K562 (cell line): Measurements from ENCODE around the gene WBP1L. TPM values are rescaled to one million over a fixed set of nuclear protein-coding genes. Genes with fewer than 3 reads are reported as not detected.

Source experiments
- C11orf30 ChIP-seq: fragments of 450-650 bp; IDR thresholded peaks from 2 replicates; pipeline ENCODE4 v1.6.1; 2016; ENCODE audit warnings: low read depth, mild to moderate bottlenecking
- ETV5 ChIP-seq: sonication (generic); formaldehyde crosslinking; IDR thresholded peaks from 2 replicates; pipeline ENCODE4 v1.4.0; 2020; ENCODE audit warnings: low read depth, mild to moderate bottlenecking, missing genetic modification reagents
- FIP1L1 ChIP-seq: fragments of 200-400 bp; formaldehyde crosslinking; IDR thresholded peaks from 2 replicates; pipeline ENCODE4 v1.6.1; 2018; ENCODE audit warnings: mild to moderate bottlenecking, low read depth, low read length; ENCODE audit not compliant: poor library complexity, severe bottlenecking
- GABPA ChIP-seq: fragments of 200-800 bp; sonication (Bioruptor generic); conservative IDR thresholded peaks from 2 replicates; pipeline ENCODE4 v1.6.1; 2016; ENCODE audit warnings: low read depth, missing genetic modification characterization, missing compliant biosample characterization
- OTX1 ChIP-seq: fragments of 450-650 bp; formaldehyde crosslinking; IDR thresholded peaks from 2 replicates; pipeline ENCODE4 v1.4.0; 2022; ENCODE audit warnings: mild to moderate bottlenecking
- RBM34 ChIP-seq: fragments of 200-400 bp; formaldehyde crosslinking; IDR thresholded peaks from 2 replicates; pipeline ENCODE4 v1.6.1; 2018; ENCODE audit warnings: low read length, borderline replicate concordance; ENCODE audit not compliant: insufficient read depth
- SLC30A9 ChIP-seq: fragments of 250-450 bp; sonication (Bioruptor Pico); IDR thresholded peaks from 2 replicates; pipeline ENCODE4 v1.8.0; 2022; ENCODE audit warnings: mild to moderate bottlenecking, moderate library complexity
- USF1 ChIP-seq: sonication (generic); formaldehyde crosslinking; IDR thresholded peaks from 2 replicates; pipeline ENCODE4 v1.9.0; 2022; ENCODE audit warnings: mild to moderate bottlenecking, missing genetic modification reagents
- ZNF143 ChIP-seq: sonication (generic); formaldehyde crosslinking; IDR thresholded peaks from 2 replicates; pipeline ENCODE4 v1.9.0; 2022; ENCODE audit warnings: mild to moderate bottlenecking, missing genetic modification reagents
- ZNF316 ChIP-seq: fragments of 450-650 bp; IDR thresholded peaks from 2 replicates; pipeline ENCODE4 v1.6.1; 2016
- ZNF41 ChIP-seq: fragments of 250-450 bp; sonication (Bioruptor Pico); conservative IDR thresholded peaks from 2 replicates; pipeline ENCODE4 v1.4.0; 2020; ENCODE audit warnings: mild to moderate bottlenecking
- ZNF780A ChIP-seq: fragments of 250-450 bp; sonication (Bioruptor Pico); IDR thresholded peaks from 2 replicates; pipeline ENCODE4 v1.5.0; 2021; ENCODE audit warnings: mild to moderate bottlenecking
- polyA plus RNA-seq, 8 experiments: library from polyadenylated mRNA; depleted of rRNA in 4 of 8; stranded (reverse) in 5 of 8; unstranded in 3 of 8; fragments of >200 nt; fragmentation: Nextera tagmentation in 2 of 8; fragmentation: Illumina TruSeq in 1 of 8; extraction: Ambion mirVana in 2 of 8; extraction: Trizol in 1 of 8; gene quantifications; 2 replicates each; pipeline versions ENCODE4 v1.2.1 to v1.2.3, GENCODE V29; 2011 to 2014; ENCODE audit warnings: inconsistent platforms in 1 of 8, missing spikeins in 1 of 8
- total RNA-seq, 7 experiments: library from RNA; depleted of rRNA in 6 of 7; stranded (reverse); fragments of >200 nt in 6 of 7; fragmentation: Illumina TruSeq in 2 of 7; extraction: Trizol in 2 of 7; gene quantifications; 2 replicates each; pipeline versions ENCODE4 v1.2.1 to v1.2.3, GENCODE V29; 2011 to 2021; ENCODE audit warnings: low replicate concordance in 1 of 7
- TF ChIP-seq, protein P1 (sequence below): fragments of 450-650 bp; formaldehyde crosslinking; IDR thresholded peaks from 2 replicates; pipeline ENCODE4 v1.4.0; 2020; ENCODE audit warnings: mild to moderate bottlenecking, mixed read lengths
- TF ChIP-seq, protein P2 (sequence below), 3 experiments: fragments of 200-800 bp in 1 of 3; sonication (Bioruptor generic) in 1 of 3; sonication (generic) in 1 of 3; formaldehyde crosslinking in 1 of 3; IDR thresholded peaks; 2 replicates each; pipeline versions ENCODE4 v1.6.1 to v1.8.0; 2016 to 2022; ENCODE audit warnings: mild to moderate bottlenecking in 2 of 3, missing compliant biosample characterization in 2 of 3, missing genetic modification characterization in 2 of 3, missing genetic modification reagents in 1 of 3

Gene WBP1L
- total and polyA plus RNA-seq, 9 of the 15 experiments (the other 6 are each of a cell fraction or from before 2014, with no cell fraction given): 3.2 to 14.4 (median 11.3) TPM

DNA sequence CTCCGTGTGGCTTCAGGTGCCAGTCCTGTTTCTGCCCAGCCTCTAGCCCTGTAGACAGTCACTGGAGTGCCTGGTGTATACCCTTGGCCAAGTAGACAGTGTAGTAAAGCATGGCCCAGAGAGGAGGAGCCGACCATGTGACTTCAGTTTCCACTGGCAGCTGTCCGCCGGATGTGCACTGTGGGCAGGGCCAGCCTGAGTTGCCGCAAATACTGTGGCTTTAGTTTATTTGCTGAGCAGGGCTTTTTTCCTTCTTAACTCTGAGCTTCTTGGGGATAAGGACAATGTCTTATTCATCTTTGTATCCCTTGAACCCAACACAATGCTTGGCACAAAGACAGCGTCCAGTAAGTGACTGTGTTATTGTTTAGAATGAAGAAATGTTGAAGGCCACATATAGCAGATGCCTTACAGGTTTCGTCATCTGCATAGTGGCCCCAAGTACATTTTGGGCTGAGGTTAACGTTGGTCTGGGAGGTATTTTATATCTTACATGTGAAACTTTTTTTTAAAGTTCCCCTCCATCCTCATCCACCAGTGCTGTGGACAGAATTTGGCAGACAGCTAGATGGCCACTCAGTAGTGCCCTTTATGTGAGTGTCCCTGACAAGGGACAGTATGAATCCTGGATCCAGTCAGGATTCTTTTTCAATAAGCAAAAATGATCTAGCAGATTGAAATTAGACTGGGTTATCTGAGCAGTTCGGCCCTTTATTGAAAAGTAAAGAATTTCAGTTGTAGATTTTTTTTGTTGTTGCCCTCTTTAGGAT, 52.8 kb downstream of the WBP1L start (continued):
- peak; percentile 35; the same call in 1 of the 2 replicates for TF ChIP-seq USF1 (CRISPR knock-in tag)
- no peak for TF ChIP-seq RBM34
- TF ChIP-seq ZNF316: peak; percentile 81
- no peak for TF ChIP-seq ZNF143 (CRISPR knock-in tag)
- no peak for TF ChIP-seq ZNF41 (CRISPR knock-in tag)
- TF ChIP-seq OTX1 (CRISPR knock-in tag): no peak
- TF ChIP-seq, protein P1, sequence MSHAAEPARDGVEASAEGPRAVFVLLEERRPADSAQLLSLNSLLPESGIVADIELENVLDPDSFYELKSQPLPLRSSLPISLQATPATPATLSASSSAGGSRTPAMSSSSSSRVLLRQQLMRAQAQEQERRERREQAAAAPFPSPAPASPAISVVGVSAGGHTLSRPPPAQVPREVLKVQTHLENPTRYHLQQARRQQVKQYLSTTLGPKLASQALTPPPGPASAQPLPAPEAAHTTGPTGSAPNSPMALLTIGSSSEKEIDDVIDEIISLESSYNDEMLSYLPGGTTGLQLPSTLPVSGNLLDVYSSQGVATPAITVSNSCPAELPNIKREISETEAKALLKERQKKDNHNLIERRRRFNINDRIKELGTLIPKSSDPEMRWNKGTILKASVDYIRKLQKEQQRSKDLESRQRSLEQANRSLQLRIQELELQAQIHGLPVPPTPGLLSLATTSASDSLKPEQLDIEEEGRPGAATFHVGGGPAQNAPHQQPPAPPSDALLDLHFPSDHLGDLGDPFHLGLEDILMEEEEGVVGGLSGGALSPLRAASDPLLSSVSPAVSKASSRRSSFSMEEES: peak; percentile 26
- TF ChIP-seq SLC30A9 (CRISPR knock-in tag): no peak
- TF ChIP-seq, protein P2, sequence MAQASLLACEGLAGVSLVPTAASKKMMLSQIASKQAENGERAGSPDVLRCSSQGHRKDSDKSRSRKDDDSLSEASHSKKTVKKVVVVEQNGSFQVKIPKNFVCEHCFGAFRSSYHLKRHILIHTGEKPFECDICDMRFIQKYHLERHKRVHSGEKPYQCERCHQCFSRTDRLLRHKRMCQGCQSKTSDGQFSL (CRISPR knock-in tag; IDR thresholded peaks at IDR 0.05): no peak
- TF ChIP-seq, protein P2 (tag; IDR thresholded peaks at IDR 0.05): no peak
- no peak for TF ChIP-seq FIP1L1
- TF ChIP-seq ZNF780A: no peak
- TF ChIP-seq GABPA: 0 out of 2 replicates have a peak, but pooled peaks have one; percentile 36
- peak; percentile 69 for TF ChIP-seq C11orf30
- no peak for TF ChIP-seq ETV5 (CRISPR knock-in tag)
